ENCODE measurements around the gene USP54.

Gene USP54

GRCh38 chr10:73459683-73460314 is 131.3 kb downstream of the USP54 start:
- DNase-seq = no peak

GRCh38 chr10:73456187-73456890 is 134.8 kb downstream of the USP54 start:
- no peak for DNase-seq

- no peak for DNase-seq
Observed at GRCh38 chr10:73449113-73449512, 142.0 kb downstream of the USP54 start.

GRCh38 chr10:73448384-73448783 is 142.8 kb downstream of the USP54 start:
- no peak for DNase-seq

Data from activated T-cell treated with anti-CD3 and anti-CD28 coated beads, Interleukin-2, amount 50 U/mL, for 1 hour (primary cell).